K562 (cell line): Measurements from ENCODE around the gene GMNN. TPM values are rescaled to one million over a fixed set of nuclear protein-coding genes. Genes with fewer than 3 reads are reported as not detected.

Experiments used
- KDM5B ChIP-seq: fragments of 200-600 bp; sonication (generic); IDR thresholded peaks from 2 replicates; pipeline ENCODE4 v1.6.1; 2012; ENCODE audit warnings: low read depth, mild to moderate bottlenecking, moderate library complexity, low read length, control low read depth, inconsistent platforms; ENCODE audit not compliant: insufficient replicate concordance
- polyA plus RNA-seq, 8 experiments: library from polyadenylated mRNA; depleted of rRNA in 4 of 8; stranded (reverse) in 5 of 8; unstranded in 3 of 8; fragments of >200 nt; fragmentation: Nextera tagmentation in 2 of 8; fragmentation: Illumina TruSeq in 1 of 8; extraction: Ambion mirVana in 2 of 8; extraction: Trizol in 1 of 8; gene quantifications; 2 replicates each; pipeline versions ENCODE4 v1.2.1 to v1.2.3, GENCODE V29; 2011 to 2014; ENCODE audit warnings: inconsistent platforms in 1 of 8, missing spikeins in 1 of 8
- total RNA-seq, 7 experiments: library from RNA; depleted of rRNA in 6 of 7; stranded (reverse); fragments of >200 nt in 6 of 7; fragmentation: Illumina TruSeq in 2 of 7; extraction: Trizol in 2 of 7; gene quantifications; 2 replicates each; pipeline versions ENCODE4 v1.2.1 to v1.2.3, GENCODE V29; 2011 to 2021; ENCODE audit warnings: low replicate concordance in 1 of 7
- TF ChIP-seq, protein P1 (sequence below): fragments of 450-650 bp; IDR thresholded peaks from 2 replicates; pipeline ENCODE4 v1.6.1; 2016; ENCODE audit warnings: low read depth

Gene GMNN
- total and polyA plus RNA-seq, 9 of the 15 experiments (the other 6 are each of a cell fraction or from before 2014, with no cell fraction given): 144 to 370 (median 210) TPM

DNA sequence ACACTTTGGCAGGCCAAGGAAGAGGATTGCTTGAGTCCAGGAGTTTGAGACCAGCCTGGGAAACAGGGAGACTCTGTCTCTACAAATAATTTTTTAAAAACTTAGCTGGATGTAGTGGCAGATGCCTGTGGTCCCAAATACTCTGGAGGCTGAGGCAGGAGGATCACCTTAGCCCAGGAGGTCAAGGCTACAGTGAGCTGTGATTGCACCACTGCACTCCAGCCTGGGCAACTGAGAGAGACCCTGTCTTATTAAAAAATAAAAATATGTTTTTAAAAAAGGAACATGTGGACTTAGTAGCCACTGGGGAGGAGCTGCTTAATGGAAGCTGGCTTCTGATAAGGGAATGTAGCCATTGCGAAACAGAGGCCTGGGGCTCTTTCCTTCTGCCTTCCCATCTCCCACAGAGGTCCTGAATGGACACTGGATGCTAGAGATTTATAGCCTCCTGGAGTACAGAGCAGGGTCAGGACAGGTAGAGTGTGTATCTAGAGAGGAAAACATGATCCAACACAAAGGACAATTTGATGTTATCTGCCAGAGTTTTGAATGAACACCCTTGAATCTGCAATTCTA lies 21.7 kb upstream of the GMNN start (continued):
- TF ChIP-seq, protein P1, sequence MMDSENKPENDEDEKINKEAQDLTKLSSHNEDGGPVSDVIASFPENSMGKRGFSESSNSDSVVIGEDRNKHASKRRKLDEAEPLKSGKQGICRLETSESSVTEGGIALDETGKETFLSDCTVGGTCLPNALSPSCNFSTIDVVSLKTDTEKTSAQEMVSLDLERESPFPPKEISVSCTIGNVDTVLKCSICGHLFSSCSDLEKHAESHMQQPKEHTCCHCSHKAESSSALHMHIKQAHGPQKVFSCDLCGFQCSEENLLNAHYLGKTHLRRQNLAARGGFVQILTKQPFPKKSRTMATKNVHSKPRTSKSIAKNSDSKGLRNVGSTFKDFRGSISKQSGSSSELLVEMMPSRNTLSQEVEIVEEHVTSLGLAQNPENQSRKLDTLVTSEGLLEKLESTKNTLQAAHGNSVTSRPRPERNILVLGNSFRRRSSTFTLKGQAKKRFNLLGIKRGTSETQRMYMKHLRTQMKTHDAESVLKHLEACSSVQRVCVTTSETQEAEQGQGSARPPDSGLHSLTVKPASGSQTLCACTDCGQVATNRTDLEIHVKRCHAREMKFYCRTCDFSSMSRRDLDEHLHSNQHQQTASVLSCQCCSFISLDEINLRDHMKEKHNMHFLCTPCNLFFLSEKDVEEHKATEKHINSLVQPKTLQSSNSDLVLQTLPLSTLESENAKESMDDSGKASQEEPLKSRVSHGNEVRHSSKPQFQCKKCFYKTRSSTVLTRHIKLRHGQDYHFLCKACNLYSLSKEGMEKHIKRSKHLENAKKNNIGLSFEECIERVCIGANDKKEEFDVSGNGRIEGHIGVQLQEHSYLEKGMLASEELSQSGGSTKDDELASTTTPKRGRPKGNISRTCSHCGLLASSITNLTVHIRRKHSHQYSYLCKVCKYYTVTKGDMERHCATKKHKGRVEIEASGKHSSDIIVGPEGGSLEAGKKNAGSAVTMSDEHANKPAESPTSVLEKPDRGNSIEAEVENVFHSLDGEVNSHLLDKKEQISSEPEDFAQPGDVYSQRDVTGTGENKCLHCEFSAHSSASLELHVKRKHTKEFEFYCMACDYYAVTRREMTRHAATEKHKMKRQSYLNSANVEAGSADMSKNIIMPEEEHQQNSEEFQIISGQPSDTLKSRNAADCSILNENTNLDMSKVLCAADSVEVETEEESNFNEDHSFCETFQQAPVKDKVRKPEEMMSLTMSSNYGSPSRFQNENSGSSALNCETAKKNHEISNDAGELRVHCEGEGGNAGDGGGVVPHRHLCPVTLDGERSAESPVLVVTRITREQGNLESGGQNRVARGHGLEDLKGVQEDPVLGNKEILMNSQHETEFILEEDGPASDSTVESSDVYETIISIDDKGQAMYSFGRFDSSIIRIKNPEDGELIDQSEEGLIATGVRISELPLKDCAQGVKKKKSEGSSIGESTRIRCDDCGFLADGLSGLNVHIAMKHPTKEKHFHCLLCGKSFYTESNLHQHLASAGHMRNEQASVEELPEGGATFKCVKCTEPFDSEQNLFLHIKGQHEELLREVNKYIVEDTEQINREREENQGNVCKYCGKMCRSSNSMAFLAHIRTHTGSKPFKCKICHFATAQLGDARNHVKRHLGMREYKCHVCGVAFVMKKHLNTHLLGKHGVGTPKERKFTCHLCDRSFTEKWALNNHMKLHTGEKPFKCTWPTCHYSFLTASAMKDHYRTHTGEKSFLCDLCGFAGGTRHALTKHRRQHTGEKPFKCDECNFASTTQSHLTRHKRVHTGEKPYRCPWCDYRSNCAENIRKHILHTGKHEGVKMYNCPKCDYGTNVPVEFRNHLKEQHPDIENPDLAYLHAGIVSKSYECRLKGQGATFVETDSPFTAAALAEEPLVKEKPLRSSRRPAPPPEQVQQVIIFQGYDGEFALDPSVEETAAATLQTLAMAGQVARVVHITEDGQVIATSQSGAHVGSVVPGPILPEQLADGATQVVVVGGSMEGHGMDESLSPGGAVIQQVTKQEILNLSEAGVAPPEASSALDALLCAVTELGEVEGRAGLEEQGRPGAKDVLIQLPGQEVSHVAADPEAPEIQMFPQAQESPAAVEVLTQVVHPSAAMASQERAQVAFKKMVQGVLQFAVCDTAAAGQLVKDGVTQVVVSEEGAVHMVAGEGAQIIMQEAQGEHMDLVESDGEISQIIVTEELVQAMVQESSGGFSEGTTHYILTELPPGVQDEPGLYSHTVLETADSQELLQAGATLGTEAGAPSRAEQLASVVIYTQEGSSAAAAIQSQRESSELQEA: no peak
- TF ChIP-seq KDM5B: no peak
- TF ChIP-seq, all 486 proteins: peak for 2
